Right lung (tissue), 5 donors: Measurements from ENCODE around the gene HMGXB4. TPM values are rescaled to one million over a fixed set of nuclear protein-coding genes. Genes with fewer than 3 reads are reported as not detected.

ENCODE experiments used
- DNase-seq, 2 donors: peaks; one replicate each; pipeline ENCODE4 v3.0.0-alpha.2; 2013
- polyA plus RNA-seq, 5 donors: library from polyadenylated mRNA; unstranded; fragments of 120-200 nt; gene quantifications; one replicate each; pipeline versions ENCODE4 v1.2.1 to v1.2.3, GENCODE V29; 2013; ENCODE audit warnings: inconsistent platforms in 1 of 5, low replicate concordance in 1 of 5; ENCODE audit not compliant: insufficient read length in 5 of 5, insufficient read depth in 1 of 5

HMGXB4 gene
- polyA plus RNA-seq, 5 donors, result 25.5 to 35.1 (median 30.9) TPM

DNA sequence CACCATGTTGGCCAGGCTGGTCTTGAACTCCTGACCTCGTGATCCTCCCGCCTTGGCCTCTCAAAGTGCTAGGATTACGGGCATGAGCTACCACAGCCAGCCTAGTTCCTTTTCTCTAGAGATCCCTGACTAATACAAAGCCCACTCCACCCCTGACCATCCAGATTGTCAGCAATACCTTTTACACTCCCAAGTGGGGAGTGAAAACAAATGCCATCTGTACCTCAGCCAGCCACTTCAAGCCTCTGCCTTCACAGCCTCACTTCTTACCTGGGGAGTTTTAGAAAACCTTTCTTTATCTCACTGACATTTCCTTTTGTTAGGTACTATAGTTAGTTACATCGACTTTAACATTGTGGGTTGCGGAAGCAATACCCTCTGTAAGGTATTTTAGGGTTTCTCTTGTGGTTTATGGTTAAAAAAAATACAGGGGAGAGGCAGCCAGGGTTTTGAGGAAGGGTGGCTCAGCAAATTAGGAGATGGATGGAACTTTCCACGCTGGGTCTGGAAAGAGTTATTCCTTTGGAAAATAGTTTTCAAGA is 51.3 kb downstream of the HMGXB4 start:
- no peak for DNase-seq

DNA sequence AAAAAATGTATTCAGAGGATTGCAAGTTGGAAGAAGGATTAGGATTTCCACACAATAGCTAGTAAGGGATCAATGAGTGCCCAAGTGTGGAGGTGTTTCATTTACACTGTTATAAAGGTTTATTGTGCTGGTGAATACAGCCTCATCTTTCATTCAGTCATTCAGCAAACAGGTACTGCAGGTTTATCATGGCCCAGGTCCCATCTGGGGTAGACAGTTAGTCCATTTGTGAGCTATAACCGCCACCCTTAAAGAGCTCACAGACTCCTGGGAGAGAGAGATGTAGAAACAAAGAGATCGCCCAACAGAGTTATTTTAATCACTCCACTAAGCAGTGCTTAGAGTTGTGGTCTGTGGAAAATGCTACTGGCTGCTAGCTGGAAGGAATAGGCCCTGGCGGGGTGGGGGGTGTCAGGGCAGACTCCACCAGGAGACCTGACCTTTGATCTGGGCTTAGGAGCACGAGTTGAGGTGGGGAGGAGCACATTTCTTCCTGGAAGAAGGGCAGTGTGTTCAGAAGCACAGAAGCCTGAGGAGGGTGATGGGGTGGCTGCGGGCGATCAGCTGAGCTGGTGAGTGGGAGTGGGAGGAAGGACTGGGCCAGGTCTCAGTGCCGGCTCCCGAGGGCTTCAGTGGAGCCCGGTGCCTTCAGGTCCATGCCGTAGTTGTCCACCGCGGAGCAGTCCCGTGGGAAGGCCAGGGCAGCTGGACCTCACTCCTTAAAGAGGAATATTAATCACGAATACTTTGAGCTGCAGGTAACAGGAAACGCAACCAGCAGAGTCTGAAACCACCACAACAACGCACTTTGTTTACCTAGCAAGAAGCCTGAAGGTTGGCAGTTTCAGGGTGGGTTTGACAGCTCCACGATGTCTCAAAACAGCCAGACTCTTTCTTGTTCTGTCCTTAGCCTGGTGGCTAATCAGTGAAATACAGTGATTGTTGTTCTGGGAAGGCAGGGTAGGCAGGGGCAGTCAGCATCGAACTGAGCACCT is 53.6 kb downstream of the HMGXB4 start:
- DNase-seq, result no peak

DNA sequence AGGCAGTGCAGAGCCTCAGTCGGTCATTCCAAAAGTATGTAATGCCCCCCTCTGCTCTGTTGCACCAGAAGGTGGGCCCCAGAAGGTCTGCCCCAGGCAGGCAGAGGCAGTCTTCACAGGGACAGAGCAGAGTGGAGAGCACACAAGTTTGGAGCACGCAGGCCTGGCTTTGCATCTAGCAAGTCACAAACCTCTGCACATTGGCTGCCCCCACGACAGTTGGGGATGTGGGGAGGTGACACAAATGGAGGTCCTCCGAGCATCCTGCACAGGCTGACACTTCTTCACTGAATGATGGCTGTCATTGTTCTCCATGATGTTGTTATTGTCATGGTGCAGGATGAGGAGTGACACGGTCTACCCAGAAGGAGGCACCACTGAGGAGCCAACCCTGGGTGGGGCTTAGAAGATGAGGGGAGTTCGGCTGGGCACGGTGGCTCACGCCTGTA is 54.3 kb downstream of the HMGXB4 start:
- no peak for DNase-seq

GRCh38 chr22:35312198-35313059 is 55.1 kb downstream of the HMGXB4 start:
- no peak for DNase-seq

- no peak for DNase-seq
Observed at GRCh38 chr22:35313311-35314121, 56.2 kb downstream of the HMGXB4 start.

DNA sequence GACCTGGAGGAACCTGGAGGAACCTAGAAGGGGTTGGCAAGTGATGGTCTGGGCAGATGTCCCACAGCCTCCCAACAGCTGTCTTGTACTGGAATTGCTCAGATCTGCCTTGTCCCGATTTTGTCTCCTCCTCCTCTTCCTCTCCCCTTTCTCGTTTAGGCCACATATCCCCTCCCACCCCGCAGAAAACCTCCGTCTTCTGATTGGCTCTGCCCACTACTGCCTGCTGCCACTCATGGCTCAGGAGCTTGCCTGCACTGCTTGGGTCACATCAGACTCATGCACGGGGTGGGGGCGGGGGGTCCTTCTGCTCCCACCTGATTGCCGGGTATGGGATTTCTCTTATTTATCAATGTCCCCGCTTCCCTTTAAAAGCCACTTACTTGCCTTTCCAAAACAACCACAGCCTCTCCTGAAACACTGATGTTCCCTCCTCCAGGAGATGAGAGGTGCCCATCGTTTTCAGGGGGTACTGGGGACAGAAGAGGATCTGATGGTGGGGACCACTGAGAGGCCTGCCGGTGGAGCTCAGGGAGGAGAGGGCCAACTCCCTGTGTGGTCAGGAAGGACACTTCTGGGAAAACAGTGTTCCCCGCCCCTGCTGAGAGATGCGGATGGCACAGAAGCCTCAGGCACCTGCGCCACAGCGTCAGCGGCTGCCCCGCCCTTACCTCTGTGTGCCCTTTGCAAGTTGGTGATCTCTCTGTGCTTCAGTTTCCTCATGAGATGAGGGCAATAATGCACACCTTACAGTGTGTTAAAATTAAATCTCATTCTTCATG is 57.1 kb downstream of the HMGXB4 start:
- DNase-seq, result no peak

GRCh38 chr22:35315141-35315854 is 58.0 kb downstream of the HMGXB4 start:
- no peak for DNase-seq

DNA sequence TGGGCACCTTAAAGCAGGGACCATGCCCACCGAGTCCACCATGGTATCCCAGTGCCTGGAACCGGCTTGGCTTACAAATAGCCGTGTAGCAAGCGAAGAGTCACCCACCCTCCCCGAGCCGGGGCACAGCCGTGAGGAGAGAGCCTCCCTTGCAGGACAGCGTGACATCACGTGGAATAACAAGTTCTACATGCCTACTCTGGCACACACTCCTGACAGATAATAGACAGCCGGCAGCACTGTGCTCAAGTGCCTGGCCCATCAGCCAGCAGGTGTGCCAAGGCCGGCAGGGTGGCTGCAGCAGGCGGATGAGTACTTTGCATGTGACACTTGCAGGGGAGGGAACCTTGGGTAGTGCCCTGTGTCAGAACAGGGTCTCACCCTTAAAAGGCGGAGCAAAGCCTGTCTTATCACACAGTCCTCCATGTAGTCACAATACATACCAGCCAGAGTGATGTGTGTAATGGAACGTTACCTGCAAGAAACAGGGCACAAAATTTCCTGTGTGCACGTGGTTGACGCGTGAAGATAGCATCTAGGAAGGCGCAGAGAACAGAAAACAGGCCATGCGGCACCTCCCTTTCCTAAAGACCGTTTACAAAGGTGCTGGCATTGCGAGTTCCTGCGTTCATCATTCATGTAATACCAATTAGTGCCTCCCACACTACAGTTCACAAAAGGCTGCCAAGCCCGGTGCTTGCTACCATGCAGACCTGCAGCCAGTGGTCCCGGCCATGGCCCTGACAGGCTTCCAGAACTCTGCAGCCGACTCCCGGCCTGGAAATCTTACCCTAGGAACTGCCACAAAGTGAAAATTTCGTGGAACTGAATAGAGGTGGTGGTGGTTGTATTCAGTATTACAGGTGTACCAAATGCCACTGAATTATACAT is 58.8 kb downstream of the HMGXB4 start:
- no peak for DNase-seq

DNA sequence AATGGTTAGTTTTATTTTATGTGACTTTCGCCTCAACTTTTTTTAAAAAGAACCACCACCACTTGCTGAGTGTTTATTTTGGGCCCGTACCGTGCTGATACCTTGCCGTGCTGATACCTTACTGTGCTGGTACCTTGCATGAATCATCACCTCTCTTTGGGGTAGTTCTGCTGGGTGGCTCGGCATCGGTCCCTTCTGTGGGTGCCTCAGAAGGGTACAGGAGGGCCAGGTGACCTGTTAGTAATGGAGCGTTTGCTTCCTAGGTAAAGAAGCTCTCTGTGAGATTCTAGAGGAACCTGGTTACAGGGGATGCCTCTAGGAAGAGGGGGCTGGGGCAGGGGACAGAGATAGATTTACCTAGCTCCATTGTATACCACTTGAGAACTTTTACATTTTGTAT is 59.5 kb downstream of the HMGXB4 start:
- no peak for DNase-seq

DNA sequence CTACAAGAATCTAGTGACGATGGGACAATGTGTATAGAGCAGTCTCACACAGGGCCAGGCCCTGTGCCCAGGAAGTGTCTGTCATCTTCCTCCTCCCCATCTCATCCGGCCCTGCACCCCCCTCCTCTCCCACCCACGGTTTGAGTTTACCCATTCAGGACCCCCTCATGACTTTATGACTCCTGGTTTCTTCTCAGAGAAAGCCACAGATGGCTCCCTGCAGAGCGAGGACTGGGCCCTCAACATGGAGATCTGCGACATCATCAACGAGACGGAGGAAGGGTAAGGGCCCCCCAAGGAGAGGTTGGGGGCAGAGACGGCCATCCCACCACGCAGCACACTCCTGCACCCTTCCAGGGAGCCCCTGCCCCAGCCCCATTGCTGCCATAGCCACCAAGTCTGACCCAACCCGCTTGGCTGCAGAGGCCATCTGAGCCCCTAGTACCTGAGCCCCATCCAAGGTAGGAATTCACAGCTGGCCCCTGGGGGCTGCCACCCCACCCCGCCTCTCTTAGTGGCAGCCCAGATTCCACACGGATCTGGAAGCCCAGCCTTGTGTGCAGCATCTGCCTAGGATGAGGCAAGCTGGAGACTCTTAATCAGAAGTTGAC is 60.5 kb downstream of the HMGXB4 start:
- no peak for DNase-seq

- DNase-seq, result no peak
Observed at GRCh38 chr22:35318346-35319215, 61.3 kb downstream of the HMGXB4 start.

GRCh38 chr22:35319244-35319985 is 62.1 kb downstream of the HMGXB4 start:
- no peak for DNase-seq

DNA sequence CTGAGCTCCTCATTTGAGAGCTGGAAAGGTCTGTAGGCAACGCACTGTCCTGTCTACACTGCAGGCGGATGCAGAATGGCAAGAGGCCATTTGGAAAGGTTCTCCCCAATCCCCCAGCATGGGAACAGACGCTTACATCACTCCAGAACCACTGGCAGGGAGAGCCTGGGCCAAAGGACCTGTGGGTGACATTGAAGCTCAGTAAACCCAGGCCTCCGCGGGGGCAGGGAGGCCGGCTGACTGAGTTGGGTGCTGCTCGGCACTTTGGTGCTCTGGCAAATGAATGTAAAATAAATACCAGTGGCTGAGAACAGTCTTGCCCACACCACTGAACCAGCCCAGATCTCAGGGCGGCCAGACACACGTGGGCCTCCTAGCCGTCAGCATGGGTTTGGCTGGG is 64.8 kb downstream of the HMGXB4 start:
- DNase-seq, result no peak

- no peak for DNase-seq
Observed at GRCh38 chr22:35322893-35323292, 65.6 kb downstream of the HMGXB4 start.

DNA sequence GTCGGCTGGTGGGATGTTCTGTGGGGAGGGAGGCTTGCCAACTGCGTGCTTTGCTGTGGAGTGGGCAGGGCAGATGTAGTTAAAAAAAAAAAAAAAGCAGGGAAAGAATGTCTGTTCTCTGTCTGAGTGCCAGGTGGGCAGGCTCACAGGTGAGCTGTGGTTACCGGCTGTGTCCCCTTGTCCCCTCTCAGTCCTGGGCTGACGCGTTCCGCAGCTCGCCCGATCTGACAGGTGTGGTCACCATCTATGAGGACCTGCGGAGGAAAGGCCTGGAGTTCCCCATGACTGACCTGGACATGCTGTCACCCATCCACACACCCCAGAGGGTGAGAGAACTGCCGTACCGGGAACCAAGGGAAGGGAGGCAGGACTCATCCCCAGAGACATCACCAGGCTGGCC is 66.0 kb downstream of the HMGXB4 start:
- no peak for DNase-seq

- DNase-seq, result no peak
Observed at GRCh38 chr22:35324067-35324466, 66.8 kb downstream of the HMGXB4 start.

DNA sequence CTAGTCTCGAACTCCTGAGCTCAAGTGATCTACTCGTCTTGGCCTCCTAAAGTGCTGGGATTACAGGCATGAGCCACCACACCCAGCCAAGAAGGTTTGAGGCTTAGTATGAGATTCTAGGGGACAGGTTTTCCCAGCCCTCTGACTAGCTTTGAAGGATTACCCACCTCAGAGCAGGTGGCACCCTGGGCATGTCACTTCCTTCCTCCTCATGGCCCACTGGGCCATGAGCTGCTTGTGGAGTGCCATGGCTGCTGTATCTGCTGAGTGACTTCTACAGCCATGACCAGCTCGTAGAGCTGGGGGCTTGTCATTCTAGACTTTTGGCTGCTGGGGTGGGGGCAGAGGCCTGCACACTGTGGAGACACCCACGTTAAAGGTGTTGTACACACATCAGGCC is 67.5 kb downstream of the HMGXB4 start:
- DNase-seq, result no peak
